NCI-H2029 (cell line): ENCODE measurements around the gene IGSF22.

Experiments
- DNase-seq: peaks from one replicate; lab custom pipeline; 2025; lab: John Stamatoyannopoulos, UW

The IGSF22 gene

DNA sequence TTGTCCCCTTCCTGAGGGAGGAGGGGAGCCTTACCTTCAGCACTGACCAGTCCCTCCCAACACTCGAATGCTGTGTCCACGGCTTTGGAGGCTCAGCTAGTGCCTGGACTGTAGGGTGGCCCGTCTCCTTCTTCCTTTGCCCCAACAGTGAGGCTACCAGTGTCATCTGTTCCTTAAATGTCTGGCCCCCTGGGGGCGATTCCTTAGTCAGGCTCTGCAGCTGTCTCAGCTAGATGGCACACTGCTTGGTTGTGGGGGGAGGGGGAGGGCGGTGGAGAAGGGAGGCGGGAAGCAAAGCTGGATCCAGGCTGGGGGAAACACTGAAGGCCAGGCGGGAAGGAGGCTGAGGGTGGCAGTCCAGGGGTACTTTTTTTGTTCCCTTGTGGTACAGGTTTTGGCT is at the start of gene IGSF22:
TSS of gene IGSF22 (minus strand) at position 149 of the 400 bp plus-strand sequence. CDS start 1,952 bp downstream, outside the sequence.
- no peak for DNase-seq

- DNase-seq: no peak
Observed at GRCh38 chr11:18774801-18775200, 48.8 kb upstream of the IGSF22 start.

DNA sequence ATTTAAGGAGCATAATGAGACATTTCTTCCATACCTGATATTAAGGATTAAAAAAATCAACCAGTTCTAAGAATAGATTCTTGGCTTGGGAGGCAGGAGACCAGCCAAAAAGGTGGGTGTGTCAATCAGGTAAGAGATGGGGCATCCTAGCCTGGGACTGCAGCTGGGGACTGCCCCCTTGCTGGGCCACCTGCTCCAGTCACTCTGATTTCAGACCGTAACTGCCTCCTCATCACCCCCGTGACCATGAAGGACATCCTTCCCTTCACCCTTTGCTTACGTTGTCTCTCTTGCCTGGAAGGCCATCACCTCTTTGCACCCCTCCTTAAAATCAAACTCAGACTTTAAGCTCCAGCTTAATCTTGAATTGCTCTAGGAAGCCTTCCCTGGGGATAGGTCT is 47.7 kb upstream of the IGSF22 start:
- no peak for DNase-seq

DNA sequence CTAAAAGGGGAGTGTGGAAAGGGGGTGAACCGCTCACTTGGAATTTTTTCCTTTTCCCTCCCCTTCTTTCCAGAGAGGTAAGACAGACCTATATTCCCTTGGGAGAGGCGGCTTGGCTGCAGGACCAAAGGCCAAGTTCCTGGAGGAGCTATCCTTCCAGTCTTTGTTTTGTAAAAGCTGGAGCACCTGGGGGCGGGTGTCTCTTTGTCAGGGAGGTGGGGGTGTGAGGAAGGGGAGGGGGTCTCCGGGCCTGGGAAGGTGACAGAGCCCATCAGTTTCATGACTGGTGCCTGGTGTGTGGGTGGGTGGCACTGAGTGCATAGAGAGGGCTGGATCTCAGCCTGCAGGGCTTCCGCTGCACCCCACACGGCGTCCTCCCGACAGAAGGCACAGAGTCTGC is 47.1 kb upstream of the IGSF22 start:
- no peak for DNase-seq

DNA sequence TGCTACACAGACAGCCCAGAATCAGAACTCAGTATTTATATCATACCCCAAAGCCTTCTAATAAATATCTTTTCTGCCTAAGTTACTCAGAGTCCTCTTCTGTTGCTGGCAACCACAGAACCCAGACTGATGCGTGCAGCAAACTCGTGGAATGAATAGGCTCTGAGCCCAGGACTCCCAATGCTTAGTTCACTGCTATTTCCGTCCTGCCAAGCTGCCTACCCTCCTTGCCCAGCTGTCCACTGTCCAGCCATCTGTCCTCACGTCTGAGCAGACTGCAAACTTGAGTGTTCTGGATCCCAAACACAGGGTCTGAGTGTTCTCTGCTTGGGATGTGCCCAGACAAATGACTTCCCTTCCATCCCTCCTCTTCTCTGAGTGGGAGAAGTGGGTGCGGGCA is 46.2 kb upstream of the IGSF22 start:
- no peak for DNase-seq

DNA sequence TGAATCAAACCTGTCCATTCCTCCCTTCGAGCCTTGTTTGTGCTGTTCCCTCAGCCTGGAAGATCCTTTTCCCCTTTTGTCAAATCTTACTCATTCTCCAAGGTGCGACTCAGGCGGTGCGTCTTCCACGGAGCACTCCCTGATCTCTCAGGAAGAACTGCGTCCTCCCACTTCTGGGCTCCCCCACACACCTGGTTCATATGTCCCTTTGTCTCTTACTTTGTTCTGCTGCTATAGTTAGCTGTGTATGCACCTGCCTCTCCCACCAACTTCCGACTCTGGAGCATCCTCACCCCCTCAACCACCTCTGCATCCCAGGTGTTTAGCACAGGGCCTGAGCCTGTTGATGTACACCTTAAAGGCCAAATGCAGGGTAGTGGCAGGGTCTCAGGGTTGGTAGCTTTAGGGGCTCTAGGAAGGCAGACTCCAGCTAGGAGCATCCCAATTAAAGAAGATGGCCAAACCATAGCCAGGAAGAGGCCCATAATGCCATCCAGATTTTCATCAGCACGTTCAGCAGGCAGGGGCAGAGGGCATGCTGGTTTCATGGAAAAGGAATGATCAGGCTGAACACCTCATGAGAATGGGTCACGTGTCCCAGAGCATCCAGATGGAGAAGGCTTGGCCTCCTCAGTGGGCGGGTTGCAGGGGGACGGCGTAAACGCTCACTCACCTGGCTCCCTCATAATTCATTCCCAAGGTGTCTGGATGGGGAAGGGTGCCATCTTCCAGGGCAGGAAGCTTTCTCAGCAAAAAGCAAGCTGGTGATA is 45.5 kb upstream of the IGSF22 start:
- no peak for DNase-seq

DNA sequence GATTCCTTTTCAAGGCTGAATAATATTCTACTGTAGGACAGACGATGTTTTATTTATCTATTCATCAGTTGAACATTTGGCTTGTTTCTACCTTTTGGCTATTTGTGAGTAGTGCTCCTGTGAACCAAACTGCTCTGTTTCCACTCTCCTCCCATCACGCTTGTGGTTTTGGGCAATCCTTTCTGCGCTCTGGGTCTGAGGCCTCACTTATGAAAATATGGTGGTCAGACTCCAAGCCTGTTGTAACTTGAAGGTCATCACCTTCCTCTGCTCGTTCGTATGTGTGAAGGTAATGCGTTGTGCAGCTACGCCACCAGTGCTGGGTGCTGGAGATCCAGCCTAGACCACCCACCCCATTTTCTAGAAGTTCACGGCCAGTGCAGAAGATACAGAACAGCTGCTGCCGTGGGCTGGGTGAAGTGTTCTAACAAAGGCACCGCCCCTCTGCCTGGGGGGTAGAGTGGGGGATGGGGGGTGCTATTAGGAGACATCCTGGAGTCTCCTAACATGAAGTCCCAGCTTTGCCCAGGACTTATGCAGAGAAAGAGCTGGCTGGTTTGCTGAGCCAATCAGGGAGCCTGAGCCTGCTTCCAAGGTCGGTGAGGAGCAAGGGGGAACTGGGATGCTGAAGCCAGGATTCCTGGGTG is 44.6 kb upstream of the IGSF22 start:
- DNase-seq: no peak

GRCh38 chr11:18769802-18770456 is 43.9 kb upstream of the IGSF22 start:
- DNase-seq: no peak

GRCh38 chr11:18768978-18769377 is 43.0 kb upstream of the IGSF22 start:
- no peak for DNase-seq

GRCh38 chr11:18768472-18768901 is 42.5 kb upstream of the IGSF22 start:
- DNase-seq: peak; percentile 17

- DNase-seq: no peak
Observed at GRCh38 chr11:18766015-18766414, 40.0 kb upstream of the IGSF22 start.

- DNase-seq: no peak
Observed at GRCh38 chr11:18765554-18765953, 39.6 kb upstream of the IGSF22 start.

- no peak for DNase-seq
Observed at GRCh38 chr11:18761741-18762140, 35.8 kb upstream of the IGSF22 start.

DNA sequence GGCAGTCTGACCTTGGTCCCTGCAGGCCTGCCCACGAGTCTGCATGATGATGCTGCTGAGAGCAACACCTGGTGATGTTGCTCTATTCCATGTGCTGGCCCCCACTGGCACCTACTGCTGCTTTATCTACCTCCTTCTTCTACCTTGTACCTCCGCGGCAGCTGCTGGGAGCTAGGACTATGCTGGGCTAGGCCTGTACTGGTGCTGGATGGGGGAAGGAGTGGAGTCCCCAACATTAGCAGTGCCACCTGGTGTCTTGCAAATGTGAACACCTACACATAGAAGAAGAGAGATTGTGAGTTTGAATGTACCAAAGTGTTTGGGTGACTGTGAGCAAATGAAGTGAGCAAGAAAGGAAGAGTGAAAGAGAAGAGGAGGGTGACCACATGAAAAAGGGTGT is 35.2 kb upstream of the IGSF22 start:
- no peak for DNase-seq

GRCh38 chr11:18757811-18758210 is 31.8 kb upstream of the IGSF22 start:
- DNase-seq: no peak

- no peak for DNase-seq
Observed at GRCh38 chr11:18756889-18757288, 30.9 kb upstream of the IGSF22 start.

- DNase-seq: no peak
Observed at GRCh38 chr11:18754308-18754707, 28.3 kb upstream of the IGSF22 start.

DNA sequence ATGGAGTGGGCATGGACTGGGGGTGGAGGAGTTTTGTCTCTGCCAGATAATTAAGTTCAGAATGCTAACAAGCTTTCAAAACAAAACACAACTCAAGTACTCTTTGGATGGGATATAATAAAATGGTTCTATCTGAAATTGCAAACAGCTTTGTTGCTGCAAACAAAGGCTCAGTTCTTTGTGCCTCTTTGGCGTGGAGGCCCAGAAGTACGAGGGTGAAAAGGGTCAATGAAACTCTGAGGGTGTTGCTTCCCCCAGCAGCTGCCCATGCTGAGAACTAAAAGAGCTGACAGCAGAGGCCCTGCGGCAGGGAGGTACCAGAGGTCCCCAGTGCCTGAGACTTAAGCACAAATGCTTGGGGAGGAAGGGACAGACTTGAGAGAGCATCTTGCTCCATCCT is 26.5 kb upstream of the IGSF22 start:
- no peak for DNase-seq

DNA sequence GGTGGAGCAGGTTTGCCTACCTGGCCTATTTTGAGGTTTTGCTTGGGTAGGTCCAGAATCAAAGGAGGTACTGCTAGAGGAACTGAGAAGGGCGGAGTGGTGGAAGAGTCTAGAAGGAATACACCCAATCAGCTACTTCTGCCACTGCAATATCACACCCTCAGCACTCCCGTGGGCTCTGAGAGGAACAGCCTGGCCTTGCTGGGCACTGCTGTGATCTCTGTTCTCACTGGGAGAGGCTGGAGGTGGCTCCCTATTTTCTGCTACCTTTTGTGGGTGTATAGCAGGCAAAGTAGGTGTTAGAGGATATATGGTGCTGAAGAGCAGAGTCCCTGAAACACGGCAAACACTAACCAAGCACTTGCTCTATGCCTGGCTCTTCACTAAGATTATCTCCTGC is 25.0 kb upstream of the IGSF22 start:
- DNase-seq: no peak

- no peak for DNase-seq
Observed at GRCh38 chr11:18749681-18750319, 23.8 kb upstream of the IGSF22 start.

DNA sequence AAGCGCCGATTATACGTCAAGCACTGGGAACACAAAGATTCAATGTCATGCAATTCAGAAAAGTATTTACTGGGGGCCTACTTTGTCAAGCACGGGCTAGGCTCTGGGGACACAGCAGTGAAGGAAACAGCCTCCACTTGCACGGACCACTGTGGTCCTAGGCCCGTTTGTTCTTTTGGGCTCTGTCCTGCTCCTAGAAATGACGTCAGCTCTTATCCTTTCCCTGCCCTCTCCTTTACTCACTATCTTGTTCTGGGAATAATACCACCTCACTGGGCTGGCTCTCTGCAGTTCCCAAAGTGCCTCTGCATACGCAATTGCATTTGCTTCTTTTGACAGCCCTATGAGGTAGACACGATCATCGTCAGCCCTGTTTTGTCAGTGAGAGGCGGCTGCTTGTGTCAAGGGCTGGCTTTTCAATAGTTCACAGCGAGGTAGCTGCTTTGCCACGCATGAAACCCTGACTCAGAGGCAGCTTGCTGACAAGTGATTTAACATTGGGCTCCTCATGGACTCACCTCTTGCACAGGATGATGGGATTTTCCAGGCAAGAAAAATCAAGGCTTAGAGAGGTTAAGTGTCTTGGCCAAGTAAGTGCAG is 22.9 kb upstream of the IGSF22 start:
- DNase-seq: no peak

GRCh38 chr11:18745251-18745650 is 19.3 kb upstream of the IGSF22 start:
- DNase-seq: no peak
